Astrocyte of the cerebellum (primary cell): ENCODE data around the gene MX1.
A peak's percentile ranks its signal among the peaks of the same experiment; 100 is the strongest.
"Not testable (repeated sequence)": the region's sequence is repeated elsewhere in the genome, so short reads cannot be mapped to it uniquely, and the experiment has no call there.

Source experiments
- DNase-seq: peaks from one replicate; pipeline ENCODE4 v3.0.0-alpha.2; 2011; ENCODE audit warnings: low read depth
- H3K4me3 ChIP-seq: 2 replicates; pipeline ENCODE4 v1.5.1; 2011; ENCODE audit warnings: mild to moderate bottlenecking, low read depth, low read length, moderate library complexity
- CTCF ChIP-seq: IDR thresholded peaks from 2 replicates; pipeline ENCODE4 v1.5.1; 2012; ENCODE audit warnings: low read length, low read depth, moderate library complexity, mild to moderate bottlenecking; ENCODE audit errors: missing control alignments
- in situ Hi-C: cut with HindIII; loops from 2 replicates; pipeline ENCODE4 v1.10.0; 2017; ENCODE audit warnings: low sequenced_read_pairs

MX1 gene

GRCh38 chr21:41418393-41418792, 7.6 kb upstream of the MX1 start:
- no peak overlapping the region for H3K4me3 ChIP-seq
- in situ Hi-C loops: no loop called here
- DNase-seq: no peak
- no peak for TF ChIP-seq CTCF

GRCh38 chr21:41418956-41419680, 6.9 kb upstream of the MX1 start:
- in situ Hi-C loops: no loop called here
- no peak overlapping the region for H3K4me3 ChIP-seq
- no peak for DNase-seq
- TF ChIP-seq CTCF: no peak

GRCh38 chr21:41419921-41420862, 5.8 kb upstream of the MX1 start:
- peak; percentile 82 for DNase-seq
- peak overlapping the region; percentile 53 for H3K4me3 ChIP-seq
- no peak for TF ChIP-seq CTCF
- in situ Hi-C loops: no loop called here

DNA sequence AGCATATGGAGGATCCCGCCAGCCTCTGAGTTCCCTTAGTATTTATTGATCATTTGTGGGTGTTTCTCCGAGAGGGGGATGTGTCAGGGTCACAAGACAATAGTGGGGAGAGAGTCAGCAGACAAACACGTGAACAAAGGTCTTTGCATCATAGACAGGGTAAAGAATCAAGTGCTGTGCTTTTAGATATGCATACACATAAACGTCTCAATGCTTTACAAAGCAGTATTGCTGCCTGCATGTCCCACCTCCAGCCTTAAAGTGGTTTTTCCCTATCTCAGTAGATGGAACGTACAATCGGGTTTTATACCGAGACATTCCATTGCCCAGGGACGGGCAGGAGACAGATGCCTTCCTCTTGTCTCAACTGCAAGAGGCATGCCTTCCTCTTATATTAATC, 5.0 kb upstream of the MX1 start:
- DNase-seq, in situ Hi-C loops: not testable (repeated sequence)
- peak overlapping the region; percentile 53 for H3K4me3 ChIP-seq

- H3K4me3 ChIP-seq: no peak overlapping the region
- in situ Hi-C loops: no loop called here
- no peak for TF ChIP-seq CTCF
- no peak for DNase-seq
These were observed 3.3 kb upstream of the MX1 start for GRCh38 chr21:41422546-41423304.

GRCh38 chr21:41423305-41423636, 2.8 kb upstream of the MX1 start:
- H3K4me3 ChIP-seq, in situ Hi-C loops, DNase-seq: not testable (repeated sequence)

DNA sequence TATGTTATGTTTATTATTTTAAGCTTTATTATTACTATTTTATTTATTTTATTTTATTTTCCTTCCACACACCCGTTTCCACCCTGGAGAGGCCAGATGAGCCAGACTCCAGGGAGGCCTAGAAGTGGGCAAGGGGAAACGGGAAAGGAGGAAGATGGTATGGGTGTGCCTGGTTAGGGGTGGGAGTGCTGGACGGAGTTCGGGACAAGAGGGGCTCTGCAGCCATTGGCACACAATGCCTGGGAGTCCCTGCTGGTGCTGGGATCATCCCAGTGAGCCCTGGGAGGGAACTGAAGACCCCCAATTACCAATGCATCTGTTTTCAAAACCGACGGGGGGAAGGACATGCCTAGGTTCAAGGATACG, 468 bp upstream of the MX1 start:
- no peak for DNase-seq
- peak overlapping the region; percentile 57 for H3K4me3 ChIP-seq
- in situ Hi-C loops: no loop called here
- TF ChIP-seq CTCF: no peak
